ENCODE data around the gene SPRY1.

Gene SPRY1

GRCh38 chr4:123421227-123421936 lies 24.8 kb downstream of the SPRY1 start:
- Mint-ChIP-seq H3K27me3 (peaks cover 9% of the 10 kb centered on the region), H3K36me3 (ENCODE audit: insufficient read depth) (no peaks in the 10 kb centered on the region), H3K4me1 (no peaks in the 10 kb centered on the region), H3K4me3 (no peak overlapping the region), H3K9me3 (no peaks in the 10 kb centered on the region), H3K27ac (ENCODE audit: low read depth) (no peak overlapping the region)
- DNase-seq (ENCODE audit: low spot score in 2 of 2), result no peak
- no peak for ATAC-seq (replicated peaks; ENCODE audit: extremely low read depth, poor library complexity, severe bottlenecking)

GRCh38 chr4:123421937-123422781 lies 25.6 kb downstream of the SPRY1 start:
- no peak for DNase-seq (ENCODE audit: low spot score in 2 of 2)
- Mint-ChIP-seq H3K27ac (ENCODE audit: low read depth) (peak overlapping the region; percentile 61), H3K9me3 (no peaks in the 10 kb centered on the region), H3K27me3 (peaks cover 9% of the 10 kb centered on the region), H3K4me3 (peak overlapping the region; percentile 66), H3K36me3 (ENCODE audit: insufficient read depth) (no peaks in the 10 kb centered on the region), H3K4me1 (no peaks in the 10 kb centered on the region)
- no peak for ATAC-seq (replicated peaks; ENCODE audit: extremely low read depth, poor library complexity, severe bottlenecking)

- H3K9me3 Mint-ChIP-seq, result no peaks in the 10 kb centered on the region
- H3K27me3 Mint-ChIP-seq, result peaks cover 24% of the 10 kb centered on the region
- ATAC-seq (replicated peaks; ENCODE audit: extremely low read depth, poor library complexity, severe bottlenecking), result no peak
- DNase-seq (ENCODE audit: low spot score in 2 of 2), result no peak
- H3K4me1 Mint-ChIP-seq, result no peaks in the 10 kb centered on the region
- H3K27ac Mint-ChIP-seq (ENCODE audit: low read depth), result no peak overlapping the region
- H3K4me3 Mint-ChIP-seq, result no peak overlapping the region
- H3K36me3 Mint-ChIP-seq (ENCODE audit: insufficient read depth), result no peaks in the 10 kb centered on the region
These were observed 27.2 kb downstream of the SPRY1 start for GRCh38 chr4:123423819-123424218.

GRCh38 chr4:123427951-123428350 lies 31.4 kb downstream of the SPRY1 start:
- H3K27me3 Mint-ChIP-seq, result peaks cover 42% of the 10 kb centered on the region
- no peak for ATAC-seq (replicated peaks; ENCODE audit: extremely low read depth, poor library complexity, severe bottlenecking)
- no peak overlapping the region for H3K4me3 Mint-ChIP-seq
- DNase-seq (ENCODE audit: low spot score in 2 of 2), result no peak
- H3K9me3 Mint-ChIP-seq, result no peaks in the 10 kb centered on the region
- no peak overlapping the region for H3K27ac Mint-ChIP-seq (ENCODE audit: low read depth)
- H3K4me1 Mint-ChIP-seq, result no peaks in the 10 kb centered on the region
- H3K36me3 Mint-ChIP-seq (ENCODE audit: insufficient read depth), result no peaks in the 10 kb centered on the region

- no peaks in the 10 kb centered on the region for H3K4me1 Mint-ChIP-seq
These were observed 33.4 kb downstream of the SPRY1 start for GRCh38 chr4:123430031-123430430.

GRCh38 chr4:123430501-123430900 lies 33.9 kb downstream of the SPRY1 start:
- no peak overlapping the region for H3K27ac Mint-ChIP-seq (ENCODE audit: low read depth)
- H3K27me3 Mint-ChIP-seq, result peaks cover 42% of the 10 kb centered on the region
- DNase-seq (ENCODE audit: low spot score in 2 of 2) (no peak), ATAC-seq (replicated peaks; ENCODE audit: extremely low read depth, poor library complexity, severe bottlenecking) (no peak)
- H3K9me3 Mint-ChIP-seq, result no peaks in the 10 kb centered on the region
- no peaks in the 10 kb centered on the region for H3K36me3 Mint-ChIP-seq (ENCODE audit: insufficient read depth)
- H3K4me3 Mint-ChIP-seq, result no peak overlapping the region
- no peaks in the 10 kb centered on the region for H3K4me1 Mint-ChIP-seq

More at GRCh38 chr4:123430031-123430430, 33.4 kb downstream of the SPRY1 start:
- Mint-ChIP-seq H3K27me3 (peaks cover 42% of the 10 kb centered on the region), H3K27ac (ENCODE audit: low read depth) (no peak overlapping the region), H3K9me3 (no peaks in the 10 kb centered on the region), H3K4me3 (no peak overlapping the region), H3K36me3 (ENCODE audit: insufficient read depth) (no peaks in the 10 kb centered on the region)
- DNase-seq (ENCODE audit: low spot score in 2 of 2), result no peak
- no peak for ATAC-seq (replicated peaks; ENCODE audit: extremely low read depth, poor library complexity, severe bottlenecking)

- DNase-seq (ENCODE audit: low spot score in 2 of 2) (no peak), ATAC-seq (replicated peaks; ENCODE audit: extremely low read depth, poor library complexity, severe bottlenecking) (no peak)
- no peaks in the 10 kb centered on the region for H3K36me3 Mint-ChIP-seq (ENCODE audit: insufficient read depth)
- H3K27ac Mint-ChIP-seq (ENCODE audit: low read depth), result no peak overlapping the region
- H3K4me3 Mint-ChIP-seq, result no peak overlapping the region
- peaks cover 29% of the 10 kb centered on the region for H3K27me3 Mint-ChIP-seq
- H3K9me3 Mint-ChIP-seq, result no peaks in the 10 kb centered on the region
- no peaks in the 10 kb centered on the region for H3K4me1 Mint-ChIP-seq
These were observed 37.0 kb downstream of the SPRY1 start for GRCh38 chr4:123433573-123433972.

GRCh38 chr4:123433976-123434375 lies 37.4 kb downstream of the SPRY1 start:
- peaks cover 25% of the 10 kb centered on the region for H3K27me3 Mint-ChIP-seq
- no peaks in the 10 kb centered on the region for H3K36me3 Mint-ChIP-seq (ENCODE audit: insufficient read depth)
- no peak overlapping the region for H3K27ac Mint-ChIP-seq (ENCODE audit: low read depth)
- no peaks in the 10 kb centered on the region for H3K9me3 Mint-ChIP-seq
- H3K4me3 Mint-ChIP-seq, result no peak overlapping the region
- no peaks in the 10 kb centered on the region for H3K4me1 Mint-ChIP-seq
- DNase-seq (ENCODE audit: low spot score in 2 of 2), result no peak
- no peak for ATAC-seq (replicated peaks; ENCODE audit: extremely low read depth, poor library complexity, severe bottlenecking)

GRCh38 chr4:123435246-123436113 lies 38.9 kb downstream of the SPRY1 start:
- ATAC-seq (replicated peaks; ENCODE audit: extremely low read depth, poor library complexity, severe bottlenecking) (no peak), DNase-seq (ENCODE audit: low spot score in 2 of 2) (no peak)
- Mint-ChIP-seq H3K36me3 (ENCODE audit: insufficient read depth) (no peaks in the 10 kb centered on the region), H3K4me3 (no peak overlapping the region), H3K27me3 (peaks cover 15% of the 10 kb centered on the region), H3K9me3 (no peaks in the 10 kb centered on the region), H3K27ac (ENCODE audit: low read depth) (no peak overlapping the region), H3K4me1 (no peaks in the 10 kb centered on the region)

- peaks cover 7% of the 10 kb centered on the region for H3K27me3 Mint-ChIP-seq
- H3K4me1 Mint-ChIP-seq, result no peaks in the 10 kb centered on the region
- H3K4me3 Mint-ChIP-seq, result no peak overlapping the region
- ATAC-seq (replicated peaks; ENCODE audit: extremely low read depth, poor library complexity, severe bottlenecking) (no peak), DNase-seq (ENCODE audit: low spot score in 2 of 2) (no peak)
- no peaks in the 10 kb centered on the region for H3K9me3 Mint-ChIP-seq
- H3K27ac Mint-ChIP-seq (ENCODE audit: low read depth), result no peak overlapping the region
- no peaks in the 10 kb centered on the region for H3K36me3 Mint-ChIP-seq (ENCODE audit: insufficient read depth)
These were observed 41.4 kb downstream of the SPRY1 start for GRCh38 chr4:123438031-123438430.

- no peak overlapping the region for H3K27ac Mint-ChIP-seq (ENCODE audit: low read depth)
- no peak for DNase-seq (ENCODE audit: low spot score in 2 of 2)
These were observed 47.0 kb downstream of the SPRY1 start for GRCh38 chr4:123443401-123444289.

More at GRCh38 chr4:123443401-123444289, 47.0 kb downstream of the SPRY1 start:
- peak; percentile 64 for ATAC-seq (replicated peaks; ENCODE audit: extremely low read depth, poor library complexity, severe bottlenecking)
- H3K9me3 Mint-ChIP-seq, result no peaks in the 10 kb centered on the region
- no peaks in the 10 kb centered on the region for H3K36me3 Mint-ChIP-seq (ENCODE audit: insufficient read depth)
- no peaks in the 10 kb centered on the region for H3K27me3 Mint-ChIP-seq
- H3K4me1 Mint-ChIP-seq, result peaks cover 4% of the 10 kb centered on the region
- no peak overlapping the region for H3K4me3 Mint-ChIP-seq
